GM21723 (cell line): ENCODE results near the gene DYNC2H1.

Experiments
- ATAC-seq: cut with Tn5 transposase; IDR thresholded peaks from one replicate; pipeline ENCODE4 v1.9.1; 2021; ENCODE audit warnings: mild to moderate bottlenecking, moderate library complexity; ENCODE audit not compliant: unreplicated experiment

DYNC2H1 gene

GRCh38 chr11:103436131-103436770, 327.0 kb downstream of the DYNC2H1 start:
- no peak for ATAC-seq

- ATAC-seq, result no peak
Observed at GRCh38 chr11:103441021-103441420, 331.8 kb downstream of the DYNC2H1 start.

GRCh38 chr11:103448966-103449365, 339.7 kb downstream of the DYNC2H1 start:
- no peak for ATAC-seq

GRCh38 chr11:103450241-103450640, 341.0 kb downstream of the DYNC2H1 start:
- ATAC-seq, result no peak

GRCh38 chr11:103453126-103453525, 343.9 kb downstream of the DYNC2H1 start:
- no peak for ATAC-seq

- no peak for ATAC-seq
Observed at GRCh38 chr11:103453915-103454709, 344.9 kb downstream of the DYNC2H1 start.

GRCh38 chr11:103464420-103464819, 355.2 kb downstream of the DYNC2H1 start:
- ATAC-seq, result no peak

GRCh38 chr11:103465555-103466140, 356.4 kb downstream of the DYNC2H1 start:
- no peak for ATAC-seq

GRCh38 chr11:103471546-103471945, 362.3 kb downstream of the DYNC2H1 start:
- no peak for ATAC-seq

GRCh38 chr11:103476874-103477273, 367.6 kb downstream of the DYNC2H1 start:
- no peak for ATAC-seq

- ATAC-seq, result no peak
Observed at GRCh38 chr11:103480421-103480820, 371.2 kb downstream of the DYNC2H1 start.

GRCh38 chr11:103483996-103484395, 374.8 kb downstream of the DYNC2H1 start:
- no peak for ATAC-seq

- no peak for ATAC-seq
Observed at GRCh38 chr11:103484545-103484944, 375.3 kb downstream of the DYNC2H1 start.

- no peak for ATAC-seq
Observed at GRCh38 chr11:103486604-103487003, 377.4 kb downstream of the DYNC2H1 start.

- ATAC-seq, result no peak
Observed at GRCh38 chr11:103487113-103487512, 377.9 kb downstream of the DYNC2H1 start.

- ATAC-seq, result no peak
Observed at GRCh38 chr11:103488031-103488461, 378.8 kb downstream of the DYNC2H1 start.

- ATAC-seq, result no peak
Observed at GRCh38 chr11:103488579-103488978, 379.4 kb downstream of the DYNC2H1 start.

- ATAC-seq, result no peak
Observed at GRCh38 chr11:103491777-103492176, 382.6 kb downstream of the DYNC2H1 start.

GRCh38 chr11:103494491-103494890, 385.3 kb downstream of the DYNC2H1 start:
- no peak for ATAC-seq

- ATAC-seq, result no peak
Observed at GRCh38 chr11:103497268-103497667, 388.0 kb downstream of the DYNC2H1 start.

- no peak for ATAC-seq
Observed at GRCh38 chr11:103499710-103500340, 390.6 kb downstream of the DYNC2H1 start.
